ENCODE results near the gene MPZL1.

The MPZL1 gene

GRCh38 chr1:167808104-167808503 lies 86.3 kb downstream of the MPZL1 start:
- H3K4me3 ChIP-seq (ENCODE audit: low read length): no peak overlapping the region
- H4K20me1 ChIP-seq (ENCODE audit: control insufficient read depth, insufficient read depth, low read depth, low read length): no peaks in the 10 kb centered on the region
- H3K4me2 ChIP-seq (ENCODE audit: low read length): no peak overlapping the region
- peaks cover 25% of the 10 kb centered on the region for H3K4me1 ChIP-seq (ENCODE audit: control insufficient read depth, low read length)
- no peaks in the 10 kb centered on the region for H3K79me2 ChIP-seq (ENCODE audit: control insufficient read depth, low read length)
- no peaks in the 10 kb centered on the region for H3K27me3 ChIP-seq (ENCODE audit: control insufficient read depth, low read length)
- no peak overlapping the region for H3K27ac ChIP-seq (ENCODE audit: low read depth, low read length)
- TF ChIP-seq, protein P1, sequence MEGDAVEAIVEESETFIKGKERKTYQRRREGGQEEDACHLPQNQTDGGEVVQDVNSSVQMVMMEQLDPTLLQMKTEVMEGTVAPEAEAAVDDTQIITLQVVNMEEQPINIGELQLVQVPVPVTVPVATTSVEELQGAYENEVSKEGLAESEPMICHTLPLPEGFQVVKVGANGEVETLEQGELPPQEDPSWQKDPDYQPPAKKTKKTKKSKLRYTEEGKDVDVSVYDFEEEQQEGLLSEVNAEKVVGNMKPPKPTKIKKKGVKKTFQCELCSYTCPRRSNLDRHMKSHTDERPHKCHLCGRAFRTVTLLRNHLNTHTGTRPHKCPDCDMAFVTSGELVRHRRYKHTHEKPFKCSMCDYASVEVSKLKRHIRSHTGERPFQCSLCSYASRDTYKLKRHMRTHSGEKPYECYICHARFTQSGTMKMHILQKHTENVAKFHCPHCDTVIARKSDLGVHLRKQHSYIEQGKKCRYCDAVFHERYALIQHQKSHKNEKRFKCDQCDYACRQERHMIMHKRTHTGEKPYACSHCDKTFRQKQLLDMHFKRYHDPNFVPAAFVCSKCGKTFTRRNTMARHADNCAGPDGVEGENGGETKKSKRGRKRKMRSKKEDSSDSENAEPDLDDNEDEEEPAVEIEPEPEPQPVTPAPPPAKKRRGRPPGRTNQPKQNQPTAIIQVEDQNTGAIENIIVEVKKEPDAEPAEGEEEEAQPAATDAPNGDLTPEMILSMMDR (IDR thresholded peaks at IDR 0.05; ENCODE audit: low read depth, low read length, poor library complexity, severe bottlenecking): no peak
- TF ChIP-seq EZH2phosphoT487 (IDR thresholded peaks at IDR 0.05; ENCODE audit: borderline replicate concordance, low read length): no peak
- no peaks in the 10 kb centered on the region for H3K9me3 ChIP-seq (ENCODE audit: control insufficient read depth, insufficient read depth, low read length)
- no peaks in the 10 kb centered on the region for H3K9me2 ChIP-seq (replicated peaks; ENCODE audit: control insufficient read depth, low read length)
- no peaks in the 10 kb centered on the region for H3K36me3 ChIP-seq (ENCODE audit: control insufficient read depth, low read length)
- H3F3A ChIP-seq (ENCODE audit: control insufficient read depth, insufficient read depth): peaks cover 4% of the 10 kb centered on the region; the same call in 1 of the 2 replicates

GRCh38 chr1:167808690-167809089 lies 86.9 kb downstream of the MPZL1 start:
- Histone ChIP-seq H3K4me1 (ENCODE audit: control insufficient read depth, low read length) (peaks cover 19% of the 10 kb centered on the region), H4K20me1 (ENCODE audit: control insufficient read depth, insufficient read depth, low read depth, low read length) (no peaks in the 10 kb centered on the region), H3K9me2 (replicated peaks; ENCODE audit: control insufficient read depth, low read length) (no peaks in the 10 kb centered on the region), H3K36me3 (ENCODE audit: control insufficient read depth, low read length) (no peaks in the 10 kb centered on the region), H3K79me2 (ENCODE audit: control insufficient read depth, low read length) (no peaks in the 10 kb centered on the region), H3K4me3 (ENCODE audit: low read length) (no peak overlapping the region), H3F3A (ENCODE audit: control insufficient read depth, insufficient read depth) (peaks cover 4% of the 10 kb centered on the region; the same call in 1 of the 2 replicates), H3K27me3 (ENCODE audit: control insufficient read depth, low read length) (no peaks in the 10 kb centered on the region), H3K27ac (ENCODE audit: low read depth, low read length) (no peak overlapping the region), H3K4me2 (ENCODE audit: low read length) (no peak overlapping the region), H3K9me3 (ENCODE audit: control insufficient read depth, insufficient read depth, low read length) (no peaks in the 10 kb centered on the region)
- no peak for TF ChIP-seq EZH2phosphoT487 (IDR thresholded peaks at IDR 0.05; ENCODE audit: borderline replicate concordance, low read length)
- TF ChIP-seq, protein P1 (IDR thresholded peaks at IDR 0.05; ENCODE audit: low read depth, low read length, poor library complexity, severe bottlenecking): no peak

- no peaks in the 10 kb centered on the region for H3K27me3 ChIP-seq (ENCODE audit: control insufficient read depth, low read length)
- H3K9me2 ChIP-seq (replicated peaks; ENCODE audit: control insufficient read depth, low read length): no peaks in the 10 kb centered on the region
- H3K4me2 ChIP-seq (ENCODE audit: low read length): no peak overlapping the region
- H3K9me3 ChIP-seq (ENCODE audit: control insufficient read depth, insufficient read depth, low read length): no peaks in the 10 kb centered on the region
- TF ChIP-seq, protein P1 (IDR thresholded peaks at IDR 0.05; ENCODE audit: low read depth, low read length, poor library complexity, severe bottlenecking): no peak
- no peak for TF ChIP-seq EZH2phosphoT487 (IDR thresholded peaks at IDR 0.05; ENCODE audit: borderline replicate concordance, low read length)
- no peaks in the 10 kb centered on the region for H3F3A ChIP-seq (ENCODE audit: control insufficient read depth, insufficient read depth)
- no peaks in the 10 kb centered on the region for H4K20me1 ChIP-seq (ENCODE audit: control insufficient read depth, insufficient read depth, low read depth, low read length)
- H3K36me3 ChIP-seq (ENCODE audit: control insufficient read depth, low read length): no peaks in the 10 kb centered on the region
- H3K79me2 ChIP-seq (ENCODE audit: control insufficient read depth, low read length): no peaks in the 10 kb centered on the region
- H3K4me3 ChIP-seq (ENCODE audit: low read length): no peak overlapping the region
- no peaks in the 10 kb centered on the region for H3K4me1 ChIP-seq (ENCODE audit: control insufficient read depth, low read length)
- no peak overlapping the region for H3K27ac ChIP-seq (ENCODE audit: low read depth, low read length)
Observed at GRCh38 chr1:167812972-167813371, 91.2 kb downstream of the MPZL1 start.

Measured in DOHH2 (cell line).